Measurements from ENCODE around the gene WDR74. TPM values are rescaled to one million over a fixed set of nuclear protein-coding genes. Genes with fewer than 3 reads are reported as not detected.

The WDR74 gene
- total and polyA plus RNA-seq, 9 of the 15 experiments (the other 6 are each of a cell fraction or from before 2014, with no cell fraction given) = 32.7 to 210 (median 114) TPM

DNA sequence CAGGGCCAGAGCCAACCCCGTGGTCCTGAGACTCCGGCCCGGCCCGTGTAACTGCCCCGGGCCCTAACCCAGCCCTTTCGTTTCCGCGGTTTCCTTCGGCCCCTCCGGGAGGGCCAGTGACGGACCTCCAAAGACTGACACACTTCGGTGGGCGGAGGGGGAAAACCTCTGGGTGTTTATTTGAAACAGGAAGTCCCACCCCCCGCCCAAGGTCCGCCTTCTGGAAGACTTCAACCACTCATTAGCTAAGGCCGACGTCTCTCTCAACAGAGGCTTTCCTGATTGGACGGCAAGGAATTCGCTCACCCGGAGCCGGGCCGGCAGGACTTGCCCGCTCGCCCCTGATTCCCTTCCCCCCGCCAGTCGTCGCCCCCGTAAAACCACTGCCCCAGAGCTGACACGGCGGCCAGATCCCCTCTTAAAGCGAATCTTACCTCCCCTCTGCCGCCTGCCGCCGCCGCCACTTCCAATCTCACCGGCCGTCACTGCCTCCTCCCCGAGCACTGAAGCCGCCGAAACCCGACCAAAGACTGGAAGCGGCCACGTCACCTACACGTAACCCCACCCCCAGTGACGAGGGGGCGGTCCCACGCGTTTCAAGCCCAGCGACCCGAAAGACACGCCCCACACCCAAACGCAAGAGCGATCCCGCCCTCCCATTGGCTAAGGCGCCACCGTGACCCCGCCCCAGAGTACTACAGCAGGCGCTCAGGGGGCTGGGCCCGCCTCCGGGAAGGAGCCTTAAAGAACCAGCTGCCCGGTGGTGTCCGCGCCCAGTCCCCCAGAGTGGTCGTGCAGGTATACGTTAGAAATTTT lies 7.7 kb downstream of the WDR74 start, which contains the start of gene STX5 (continued):
- TF ChIP-seq TSHZ1 (CRISPR knock-in tag; IDR thresholded peaks at IDR 0.05) (no peak), RBBP5 (IDR thresholded peaks at IDR 0.05; ENCODE audit: borderline replicate concordance, insufficient read depth, low read length, poor library complexity, severe bottlenecking) (peak; percentile 53), KLF13 (tag; IDR thresholded peaks at IDR 0.05; ENCODE audit: borderline replicate concordance, low read depth) (peak; percentile 17; the same call in 1 of the 2 replicates), BRD4 (IDR thresholded peaks at IDR 0.05) (no peak), RBFOX2 (IDR thresholded peaks at IDR 0.05; ENCODE audit: low read depth, low read length) (peak; percentile 96), NEUROD1 (IDR thresholded peaks at IDR 0.05; ENCODE audit: borderline replicate concordance, low read depth, low read length, partially characterized antibody) (peak; percentile 72), FUS (optimal IDR thresholded peaks at IDR 0.05; ENCODE audit: low read depth, low read length) (no peak), CHD7 (IDR thresholded peaks at IDR 0.05; ENCODE audit: low read depth, low read length) (no peak), MAFK (IDR thresholded peaks at IDR 0.05; ENCODE audit: low read length) (no peak), MCM7 (IDR thresholded peaks at IDR 0.05) (no peak), SAFB (IDR thresholded peaks at IDR 0.05; ENCODE audit: borderline replicate concordance, low read depth, low read length) (no peak)

Data from K562 (cell line).